ENCODE results near the gene NOTUM. TPM values are rescaled to one million over a fixed set of nuclear protein-coding genes. Genes with fewer than 3 reads are reported as not detected.

The NOTUM gene
- total RNA-seq, 2 experiments from 2014 or later = not detected

GRCh38 chr17:81903415-81903831, 57.6 kb downstream of the NOTUM start:
- DNase-seq (no peak), ATAC-seq (ENCODE audit: poor library complexity) (no peak)
- no peaks in the 10 kb centered on the region for H3K9me3 Mint-ChIP-seq
- H3K4me1 Mint-ChIP-seq (ENCODE audit: low read depth) = peaks cover 8% of the 10 kb centered on the region
- peaks cover 28% of the 10 kb centered on the region for H3K36me3 Mint-ChIP-seq (ENCODE audit: low read depth)
- Histone ChIP-seq H3K36me3 (ENCODE audit: insufficient read depth, low read length) (peaks cover 29% of the 10 kb centered on the region), H3K4me3 (ENCODE audit: low read length) (no peak overlapping the region), H3K27ac (ENCODE audit: low read depth in 1 of 2, low read length in 2 of 2) (no peak overlapping the region), H3K27me3 (ENCODE audit: control insufficient read depth in 1 of 2, insufficient read depth in 2 of 2, low read length in 2 of 2) (peaks cover 7 to 11% of the 10 kb centered on the region in 2 experiments), H3K4me1 (ENCODE audit: insufficient read depth, low read length) (peaks cover 14% of the 10 kb centered on the region), H3K9me3 (ENCODE audit: control insufficient read depth in 1 of 2, insufficient read depth in 1 of 2, low read length in 2 of 2) (peaks cover 0 to 5% of the 10 kb centered on the region in 2 experiments)
- TF ChIP-seq, protein P1, sequence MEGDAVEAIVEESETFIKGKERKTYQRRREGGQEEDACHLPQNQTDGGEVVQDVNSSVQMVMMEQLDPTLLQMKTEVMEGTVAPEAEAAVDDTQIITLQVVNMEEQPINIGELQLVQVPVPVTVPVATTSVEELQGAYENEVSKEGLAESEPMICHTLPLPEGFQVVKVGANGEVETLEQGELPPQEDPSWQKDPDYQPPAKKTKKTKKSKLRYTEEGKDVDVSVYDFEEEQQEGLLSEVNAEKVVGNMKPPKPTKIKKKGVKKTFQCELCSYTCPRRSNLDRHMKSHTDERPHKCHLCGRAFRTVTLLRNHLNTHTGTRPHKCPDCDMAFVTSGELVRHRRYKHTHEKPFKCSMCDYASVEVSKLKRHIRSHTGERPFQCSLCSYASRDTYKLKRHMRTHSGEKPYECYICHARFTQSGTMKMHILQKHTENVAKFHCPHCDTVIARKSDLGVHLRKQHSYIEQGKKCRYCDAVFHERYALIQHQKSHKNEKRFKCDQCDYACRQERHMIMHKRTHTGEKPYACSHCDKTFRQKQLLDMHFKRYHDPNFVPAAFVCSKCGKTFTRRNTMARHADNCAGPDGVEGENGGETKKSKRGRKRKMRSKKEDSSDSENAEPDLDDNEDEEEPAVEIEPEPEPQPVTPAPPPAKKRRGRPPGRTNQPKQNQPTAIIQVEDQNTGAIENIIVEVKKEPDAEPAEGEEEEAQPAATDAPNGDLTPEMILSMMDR (IDR thresholded peaks at IDR 0.05) = no peak
- intact Hi-C loops (cut with DNase I, micrococcal nuclease) = no loop called here
- CTCF ChIA-PET = no interaction called here
- no peak overlapping the region for H3K27ac Mint-ChIP-seq
- peaks cover 13% of the 10 kb centered on the region for H3K27me3 Mint-ChIP-seq
- H3K4me3 Mint-ChIP-seq = no peak overlapping the region
- POLR2A ChIA-PET = no interaction called here

DNA sequence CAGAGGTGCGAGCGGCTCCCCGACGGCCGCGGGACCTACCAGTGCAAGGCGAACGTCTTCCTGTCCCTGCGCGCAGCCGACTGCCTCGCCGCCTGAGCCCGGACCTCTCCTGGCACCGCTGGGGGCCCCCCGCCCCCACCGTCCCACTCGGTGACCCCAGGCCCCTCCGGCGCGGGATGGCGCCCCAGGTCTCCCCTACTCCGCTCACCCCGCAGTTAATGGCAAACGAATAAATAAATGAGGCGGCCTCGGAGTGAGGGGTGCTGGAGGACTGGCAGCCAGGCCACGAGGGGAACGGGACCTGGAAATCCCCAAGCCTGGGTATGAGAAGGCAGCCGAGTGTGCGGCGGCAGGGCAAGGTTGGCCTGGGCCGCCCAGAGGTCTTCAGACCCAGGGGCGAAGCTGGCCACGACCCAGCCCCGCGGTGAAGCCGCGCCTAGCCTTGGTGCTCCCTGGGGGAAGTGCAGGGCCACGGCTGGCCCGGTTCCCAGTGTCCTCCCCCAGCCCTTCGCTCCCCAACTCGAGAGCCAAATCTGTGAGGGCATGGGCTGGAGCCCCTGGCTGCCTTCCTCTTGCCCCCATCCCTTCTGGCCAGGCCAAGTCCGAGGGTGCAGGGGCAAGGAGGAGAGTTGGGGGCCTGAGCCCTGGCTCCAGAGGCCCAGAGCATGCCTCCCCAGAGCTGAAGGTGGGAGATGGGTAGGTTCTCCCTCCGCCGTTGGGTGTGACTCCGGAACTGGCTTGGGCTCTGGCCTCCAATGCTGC, 58.2 kb downstream of the NOTUM start:
- no peak for DNase-seq
- peaks cover 32% of the 10 kb centered on the region for H3K36me3 Mint-ChIP-seq (ENCODE audit: low read depth)
- no peak overlapping the region for H3K27ac ChIP-seq (ENCODE audit: low read depth in 1 of 2, low read length in 2 of 2)
- peaks cover 35% of the 10 kb centered on the region for H3K36me3 ChIP-seq (ENCODE audit: insufficient read depth, low read length)
- H3K4me3 ChIP-seq (ENCODE audit: low read length) = no peak overlapping the region
- intact Hi-C loops (cut with DNase I, micrococcal nuclease) = no loop called here
- H3K9me3 ChIP-seq (ENCODE audit: control insufficient read depth in 1 of 2, insufficient read depth in 1 of 2, low read length in 2 of 2) = peaks cover 0 to 5% of the 10 kb centered on the region in 2 experiments
- H3K4me3 Mint-ChIP-seq = no peak overlapping the region
- ChIA-PET POLR2A (no interaction called here), CTCF (no interaction called here)
- no peak overlapping the region for H3K27ac Mint-ChIP-seq
- H3K4me1 Mint-ChIP-seq (ENCODE audit: low read depth) = peaks cover 8% of the 10 kb centered on the region
- peaks cover 14% of the 10 kb centered on the region for H3K4me1 ChIP-seq (ENCODE audit: insufficient read depth, low read length)
- H3K9me3 Mint-ChIP-seq = no peaks in the 10 kb centered on the region
- peak; percentile 51 for ATAC-seq (ENCODE audit: poor library complexity)
- H3K27me3 Mint-ChIP-seq = peaks cover 13% of the 10 kb centered on the region
- peaks cover 7 to 11% of the 10 kb centered on the region in 2 experiments for H3K27me3 ChIP-seq (ENCODE audit: control insufficient read depth in 1 of 2, insufficient read depth in 2 of 2, low read length in 2 of 2)
- TF ChIP-seq, protein P1 (IDR thresholded peaks at IDR 0.05) = no peak

Other genes with a start within 250 kb of the NOTUM start
- 1 to 10 TPM; 4.6 TPM for gene SLC25A10, start 248.9 kb downstream of the NOTUM start, total RNA-seq
- not detected for gene GCGR, start 157.0 kb downstream of the NOTUM start, total RNA-seq
- gene MCRIP1, start 127.9 kb downstream of the NOTUM start, total RNA-seq = 10 to 100 TPM; 36.9 to 37.7 TPM
- not detected for gene PPP1R27, start 126.1 kb downstream of the NOTUM start, total RNA-seq
- 100 to 1,000 TPM; 223 to 233 TPM for gene P4HB, start 100.7 kb downstream of the NOTUM start, total RNA-seq
- 100 to 1,000 TPM; 706 to 715 TPM for gene ARHGDIA, start 89.8 kb downstream of the NOTUM start, total RNA-seq
- gene ALYREF, start 69.6 kb downstream of the NOTUM start, total RNA-seq = 100 to 1,000 TPM in 1 of 2 experiments, 10 to 100 TPM in 1; 93.3 to 101 TPM
- gene ANAPC11, start 69.5 kb downstream of the NOTUM start, total RNA-seq = 10 to 100 TPM; 27.9 to 28.9 TPM
- under 1 TPM in 1 of 2 experiments, not detected in 1; 0.20 TPM for gene NPB, start 58.9 kb downstream of the NOTUM start, total RNA-seq
- 10 to 100 TPM; 18.7 to 18.9 TPM for gene PCYT2, start 49.8 kb downstream of the NOTUM start, total RNA-seq
- 10 to 100 TPM; 56.7 to 57.5 TPM for gene SIRT7, start 43.0 kb downstream of the NOTUM start, total RNA-seq
- 10 to 100 TPM; 10.8 to 13.3 TPM for gene MAFG, start 33.5 kb downstream of the NOTUM start, total RNA-seq
- 1 to 10 TPM in 1 of 2 experiments, under 1 TPM in 1; 0.38 to 1.0 TPM for gene PYCR1, start 23.9 kb downstream of the NOTUM start, total RNA-seq
- not detected for gene MYADML2, start 14.0 kb downstream of the NOTUM start, total RNA-seq
- 10 to 100 TPM; 19.1 to 22.7 TPM for gene ASPSCR1, start 16.4 kb upstream of the NOTUM start, total RNA-seq
- 10 to 100 TPM; 14.9 to 19.6 TPM for gene CENPX, start 61.7 kb upstream of the NOTUM start, total RNA-seq
- gene LRRC45, start 62.1 kb upstream of the NOTUM start, total RNA-seq = 10 to 100 TPM; 17.7 to 17.9 TPM
- 1 to 10 TPM; 3.3 to 5.3 TPM for gene RAC3, start 70.5 kb upstream of the NOTUM start, total RNA-seq
- 100 to 1,000 TPM; 103 to 119 TPM for gene DCXR, start 76.5 kb upstream of the NOTUM start, total RNA-seq
- gene RFNG, start 90.6 kb upstream of the NOTUM start, total RNA-seq = 10 to 100 TPM; 28.1 to 31.2 TPM
- 10 to 100 TPM; 64.6 to 69.3 TPM for gene GPS1, start 90.7 kb upstream of the NOTUM start, total RNA-seq
- gene DUS1L, start 104.6 kb upstream of the NOTUM start, total RNA-seq = 100 to 1,000 TPM; 160 to 163 TPM
- 100 to 1,000 TPM; 168 to 174 TPM for gene FASN, start 137.0 kb upstream of the NOTUM start, total RNA-seq

Measured in CD4-positive, alpha-beta T cell (primary cell).